Measurements from ENCODE around the gene ZKSCAN8.

DNA sequence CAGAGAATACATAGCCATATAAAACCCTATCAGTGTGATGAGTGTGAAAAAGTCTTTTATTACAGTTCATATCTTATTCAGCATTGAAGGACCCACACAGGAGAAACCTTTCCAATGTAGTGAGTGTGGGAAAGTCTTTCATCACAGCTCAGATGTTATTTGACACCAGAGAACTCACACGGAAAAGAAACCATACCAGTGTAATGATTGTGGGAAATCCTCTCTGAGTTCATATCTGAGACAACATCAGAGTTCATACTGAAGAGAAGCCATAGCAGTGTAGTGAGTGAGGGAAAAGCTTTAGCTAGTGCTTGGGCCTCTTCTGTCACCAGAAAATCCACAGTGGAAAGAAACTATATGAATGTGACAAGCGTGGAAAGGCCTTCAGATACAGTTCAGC is 25.9 kb upstream of the ZKSCAN8 start:
- TF ChIP-seq ZNF274 (IDR thresholded peaks at IDR 0.05; ENCODE audit: low read depth, low read length) (no peak), SUZ12 (IDR thresholded peaks at IDR 0.05; ENCODE audit: extremely low read depth, insufficient read depth, insufficient read length) (no peak), YY1 (IDR thresholded peaks at IDR 0.05; ENCODE audit: insufficient read depth, insufficient read length) (no peak)
